ENCODE measurements around the gene MAP1LC3B2. TPM values are rescaled to one million over a fixed set of nuclear protein-coding genes. Genes with fewer than 3 reads are reported as not detected.

The MAP1LC3B2 gene
- polyA plus RNA-seq, 1 of the 3 experiments (the other 2 are of a cell fraction), result 0.76 TPM

DNA sequence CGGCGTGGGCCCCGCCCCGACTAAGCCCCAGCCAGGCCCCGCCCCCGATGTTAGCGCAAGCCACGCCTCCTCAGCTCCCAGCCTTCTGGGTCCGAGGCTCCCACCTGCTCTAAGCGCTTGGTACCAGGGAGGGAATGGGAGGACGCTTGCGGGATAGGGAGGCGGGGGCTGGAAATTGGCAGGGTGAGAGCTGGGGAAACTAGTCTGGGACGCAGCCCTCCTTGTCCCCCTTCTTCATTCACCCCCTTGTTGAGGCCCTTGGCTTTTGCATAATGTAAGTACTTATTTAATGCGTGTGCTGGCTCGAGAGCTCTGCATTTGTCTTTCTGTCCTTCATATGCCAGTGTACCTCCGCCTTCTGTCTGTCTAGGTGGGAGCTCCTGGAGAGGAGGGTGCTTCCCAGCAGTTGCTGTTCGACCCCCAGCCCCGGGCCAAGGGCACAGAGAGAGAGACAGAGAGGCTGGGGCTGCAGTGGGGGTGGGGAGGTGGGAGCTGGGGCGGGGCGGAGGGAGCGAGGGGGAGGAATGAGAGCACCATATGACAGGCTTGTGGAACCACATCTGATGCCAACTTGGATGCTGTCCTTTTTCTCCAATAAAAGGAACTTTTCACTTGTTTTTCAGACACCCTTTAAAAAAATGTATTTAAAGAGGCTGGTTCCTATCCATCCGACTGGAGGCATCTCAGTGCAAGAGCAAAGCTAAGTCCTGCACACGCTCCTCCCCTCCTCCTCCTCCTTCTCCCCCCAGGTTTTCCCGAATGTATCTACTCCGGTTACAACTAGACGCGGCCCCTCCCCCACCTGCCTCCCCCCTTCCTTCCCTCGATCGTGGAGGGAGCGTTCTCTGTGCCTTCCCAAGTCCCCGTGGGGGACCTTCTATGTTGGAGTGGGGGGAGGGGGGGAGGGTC lies 25.6 kb upstream of the MAP1LC3B2 start (continued):
- TF ChIP-seq IRF3 (IDR thresholded peaks at IDR 0.05; ENCODE audit: low read depth, low read length) (no peak), JUND (IDR thresholded peaks at IDR 0.05) (no peak), FOXJ3 (CRISPR knock-in tag; IDR thresholded peaks at IDR 0.05) (no peak), USF2 (IDR thresholded peaks at IDR 0.05; ENCODE audit: borderline replicate concordance, low read depth, low read length) (no peak), YY1 (IDR thresholded peaks at IDR 0.05; ENCODE audit: low read depth) (no peak), TCF12 (IDR thresholded peaks at IDR 0.05) (no peak; the same call in 1 of the 2 replicates), FOSL2 (IDR thresholded peaks at IDR 0.05; ENCODE audit: borderline replicate concordance, low read depth) (no peak), USF1 (IDR thresholded peaks at IDR 0.05; ENCODE audit: borderline replicate concordance, low read depth) (no peak), ZBTB33 (IDR thresholded peaks at IDR 0.05; ENCODE audit: borderline replicate concordance, low read depth) (no peak), SMC3 (IDR thresholded peaks at IDR 0.05; ENCODE audit: low read depth, low read length) (no peak), RCOR1 (IDR thresholded peaks at IDR 0.05; ENCODE audit: low read length) (no peak), RFX5 (IDR thresholded peaks at IDR 0.05; ENCODE audit: low read length) (no peak)
- TF ChIP-seq, protein P1, sequence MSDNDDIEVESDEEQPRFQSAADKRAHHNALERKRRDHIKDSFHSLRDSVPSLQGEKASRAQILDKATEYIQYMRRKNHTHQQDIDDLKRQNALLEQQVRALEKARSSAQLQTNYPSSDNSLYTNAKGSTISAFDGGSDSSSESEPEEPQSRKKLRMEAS (IDR thresholded peaks at IDR 0.05; ENCODE audit: low read depth), result no peak
- TF ChIP-seq, protein P2, sequence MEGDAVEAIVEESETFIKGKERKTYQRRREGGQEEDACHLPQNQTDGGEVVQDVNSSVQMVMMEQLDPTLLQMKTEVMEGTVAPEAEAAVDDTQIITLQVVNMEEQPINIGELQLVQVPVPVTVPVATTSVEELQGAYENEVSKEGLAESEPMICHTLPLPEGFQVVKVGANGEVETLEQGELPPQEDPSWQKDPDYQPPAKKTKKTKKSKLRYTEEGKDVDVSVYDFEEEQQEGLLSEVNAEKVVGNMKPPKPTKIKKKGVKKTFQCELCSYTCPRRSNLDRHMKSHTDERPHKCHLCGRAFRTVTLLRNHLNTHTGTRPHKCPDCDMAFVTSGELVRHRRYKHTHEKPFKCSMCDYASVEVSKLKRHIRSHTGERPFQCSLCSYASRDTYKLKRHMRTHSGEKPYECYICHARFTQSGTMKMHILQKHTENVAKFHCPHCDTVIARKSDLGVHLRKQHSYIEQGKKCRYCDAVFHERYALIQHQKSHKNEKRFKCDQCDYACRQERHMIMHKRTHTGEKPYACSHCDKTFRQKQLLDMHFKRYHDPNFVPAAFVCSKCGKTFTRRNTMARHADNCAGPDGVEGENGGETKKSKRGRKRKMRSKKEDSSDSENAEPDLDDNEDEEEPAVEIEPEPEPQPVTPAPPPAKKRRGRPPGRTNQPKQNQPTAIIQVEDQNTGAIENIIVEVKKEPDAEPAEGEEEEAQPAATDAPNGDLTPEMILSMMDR (IDR thresholded peaks at IDR 0.05), result no peak

All from SK-N-SH (cell line).